Stomach (tissue), 4 donors: Measurements from ENCODE around the gene VAMP2.

Experiments
- POLR2A ChIP-seq, 4 donors: fragments of 450-650 bp; IDR thresholded peaks; one replicate each; pipeline ENCODE4 v1.6.1; 2016; ENCODE audit warnings: antibody characterized with exemption in 4 of 4, control low read depth in 2 of 4, mild to moderate bottlenecking in 1 of 4, moderate library complexity in 1 of 4
- POLR2AphosphoS5 ChIP-seq, 3 donors: sonication (generic); formaldehyde crosslinking; IDR thresholded peaks; one replicate each; pipeline ENCODE4 v1.6.1; 2016; ENCODE audit warnings: antibody characterized with exemption in 3 of 3

DNA sequence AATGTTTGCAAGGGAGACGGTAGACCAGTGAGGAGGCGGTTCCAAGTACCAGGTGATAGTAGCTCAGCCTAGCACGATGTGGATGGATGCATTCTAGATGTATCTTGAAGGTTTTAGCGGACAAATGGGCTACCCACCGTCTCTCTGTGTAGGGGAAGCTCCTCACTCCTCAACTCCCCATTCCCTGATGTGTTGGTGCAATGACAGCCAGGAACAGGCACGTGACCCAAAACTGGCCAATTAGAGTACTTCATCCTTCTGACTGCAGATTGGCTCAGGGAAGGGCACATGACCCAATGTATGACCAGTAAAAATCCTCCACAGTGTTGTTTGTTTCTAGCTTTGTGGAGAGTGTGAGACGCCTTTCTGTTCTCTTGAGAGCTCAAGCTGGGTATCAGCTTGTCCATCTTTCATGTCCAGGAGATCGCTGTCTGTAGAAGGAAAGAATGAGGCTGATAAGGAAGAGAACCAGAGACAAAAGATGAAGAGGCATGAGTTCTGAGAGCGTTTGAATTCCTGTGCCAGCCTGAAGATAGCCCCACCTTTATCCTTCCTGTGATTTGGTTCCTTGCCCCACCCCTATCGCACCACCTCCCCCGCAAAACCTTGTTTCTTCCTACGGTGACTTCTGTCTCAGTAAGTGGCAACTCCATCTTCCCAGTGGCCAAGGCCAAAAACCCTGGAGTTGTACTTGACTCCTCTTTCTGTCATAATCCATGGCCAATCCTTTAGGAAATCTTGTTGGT is 29.5 kb upstream of the VAMP2 start:
- TF ChIP-seq POLR2AphosphoS5 (IDR thresholded peaks at IDR 0.05) = peak; percentile 48 to 79 (median 77)
- TF ChIP-seq POLR2A (IDR thresholded peaks at IDR 0.05) = peak in 1 of 4 donors; percentile 44
